Mesendoderm (in vitro differentiated cells): Measurements from ENCODE around the gene HCK.

Source experiments
- DNase-seq: peaks from one replicate; pipeline ENCODE4 v3.0.0; 2013
- H2AK5ac ChIP-seq: 2 replicates; pipeline ENCODE4 v1.6.1; 2013; ENCODE audit warnings: low read length, inconsistent platforms
- H2BK120ac ChIP-seq: 2 replicates; pipeline ENCODE4 v1.6.1; 2013; ENCODE audit warnings: low read depth, mild to moderate bottlenecking, low read length, moderate library complexity, mixed read lengths
- H2BK15ac ChIP-seq: replicated peaks from 2 replicates; pipeline ENCODE4 v1.6.1; 2013; ENCODE audit warnings: low read depth, mild to moderate bottlenecking, moderate library complexity
- H2BK5ac ChIP-seq: 2 replicates; pipeline ENCODE4 v1.6.1; 2013; ENCODE audit warnings: low read length, inconsistent platforms
- H3K18ac ChIP-seq: 2 replicates; pipeline ENCODE4 v1.6.1; 2013; ENCODE audit warnings: mild to moderate bottlenecking, low read length, mixed read lengths
- H3K23ac ChIP-seq: one replicate; pipeline ENCODE4 v1.6.1; 2013; ENCODE audit warnings: low read length
- H3K27ac ChIP-seq: 2 replicates; pipeline ENCODE4 v1.5.1; 2013; ENCODE audit warnings: low read depth, mild to moderate bottlenecking, inconsistent platforms, low read length, moderate library complexity
- H3K27me3 ChIP-seq: 2 replicates; pipeline ENCODE4 v1.6.1; 2013; ENCODE audit warnings: low read length, control low read depth, mild to moderate bottlenecking, inconsistent platforms; ENCODE audit not compliant: insufficient read depth, poor library complexity
- H3K36me3 ChIP-seq: 2 replicates; pipeline ENCODE4 v1.6.1; 2013; ENCODE audit warnings: low read length, inconsistent platforms; ENCODE audit not compliant: control insufficient read depth, insufficient read depth
- H3K4ac ChIP-seq: one replicate; pipeline ENCODE4 v1.6.1; 2013; ENCODE audit warnings: low read depth, mild to moderate bottlenecking, low read length, moderate library complexity
- H3K4me1 ChIP-seq: 2 replicates; pipeline ENCODE4 v1.6.1; 2013; ENCODE audit warnings: low read depth, low read length, inconsistent platforms; ENCODE audit not compliant: control insufficient read depth
- H3K4me2 ChIP-seq: 2 replicates; pipeline ENCODE4 v1.6.1; 2013; ENCODE audit warnings: low read length
- H3K4me3 ChIP-seq: 2 replicates; pipeline ENCODE4 v1.5.1; 2013; ENCODE audit warnings: mild to moderate bottlenecking, low read length
- H3K56ac ChIP-seq: one replicate; pipeline ENCODE4 v1.6.1; 2013; ENCODE audit warnings: low read length
- H3K79me1 ChIP-seq: 2 replicates; pipeline ENCODE4 v1.6.1; 2013; ENCODE audit warnings: low read length, inconsistent platforms
- H3K79me2 ChIP-seq: 2 replicates; pipeline ENCODE4 v1.6.1; 2013; ENCODE audit warnings: mild to moderate bottlenecking, low read length; ENCODE audit not compliant: control insufficient read depth, insufficient read depth
- H3K9ac ChIP-seq: 2 replicates; pipeline ENCODE4 v1.6.1; 2013; ENCODE audit warnings: low read length, inconsistent platforms
- H4K5ac ChIP-seq: one replicate; pipeline ENCODE4 v1.6.1; 2013; ENCODE audit warnings: low read length
- H4K8ac ChIP-seq: one replicate; pipeline ENCODE4 v1.6.1; 2013; ENCODE audit warnings: low read depth, mild to moderate bottlenecking, control low read depth, low read length, moderate library complexity
- WGBS: extraction: QIAGEN DNeasy Blood & Tissue Kit; methylation state at CpG from one replicate; pipeline ENCODE4 v1.1.7; 2013; ENCODE audit warnings: low lambda C conversion rate, missing lambda C conversion rate; ENCODE audit not compliant: insufficient coverage; ENCODE audit errors: extremely low coverage; 5-methylcytosine and 5-hydroxymethylcytosine counted together

The HCK gene

DNA sequence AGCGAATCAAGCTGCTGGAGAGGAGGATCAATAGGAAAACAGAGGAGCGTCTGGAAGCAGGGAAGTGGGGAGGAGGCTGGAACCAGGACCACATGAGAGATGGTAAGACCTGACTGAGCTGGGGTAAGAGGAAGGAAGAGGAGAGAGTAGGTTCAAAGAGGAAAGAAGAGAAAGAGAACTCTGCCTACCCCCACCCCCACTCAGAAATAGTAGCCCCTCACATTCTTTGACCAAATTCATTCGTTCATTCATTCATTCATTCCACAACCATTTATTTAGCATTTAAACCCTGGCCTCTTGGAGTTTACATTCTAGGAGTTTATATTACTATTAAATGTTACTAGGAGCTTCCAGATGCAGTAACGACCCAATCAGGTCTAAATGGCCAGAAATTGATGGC is 15.8 kb upstream of the HCK start:
- Histone ChIP-seq H2BK5ac (no peak overlapping the region), H3K9ac (no peak overlapping the region), H4K8ac (no peak overlapping the region), H3K79me1 (no peaks in the 10 kb centered on the region), H3K36me3 (no peaks in the 10 kb centered on the region), H3K79me2 (no peaks in the 10 kb centered on the region), H2BK15ac (no peak overlapping the region), H3K27ac (no peak overlapping the region), H4K5ac (no peak overlapping the region), H3K4me3 (no peak overlapping the region), H3K23ac (no peak overlapping the region), H3K56ac (no peak overlapping the region), H3K27me3 (no peaks in the 10 kb centered on the region), H3K18ac (no peak overlapping the region), H2BK120ac (no peak overlapping the region), H3K4me1 (no peaks in the 10 kb centered on the region), H3K4me2 (no peak overlapping the region), H3K4ac (no peak overlapping the region), H2AK5ac (no peak overlapping the region)
- DNase-seq = no peak
- no CpG with 5 or more reads among the region's 4 CpGs for WGBS

DNA sequence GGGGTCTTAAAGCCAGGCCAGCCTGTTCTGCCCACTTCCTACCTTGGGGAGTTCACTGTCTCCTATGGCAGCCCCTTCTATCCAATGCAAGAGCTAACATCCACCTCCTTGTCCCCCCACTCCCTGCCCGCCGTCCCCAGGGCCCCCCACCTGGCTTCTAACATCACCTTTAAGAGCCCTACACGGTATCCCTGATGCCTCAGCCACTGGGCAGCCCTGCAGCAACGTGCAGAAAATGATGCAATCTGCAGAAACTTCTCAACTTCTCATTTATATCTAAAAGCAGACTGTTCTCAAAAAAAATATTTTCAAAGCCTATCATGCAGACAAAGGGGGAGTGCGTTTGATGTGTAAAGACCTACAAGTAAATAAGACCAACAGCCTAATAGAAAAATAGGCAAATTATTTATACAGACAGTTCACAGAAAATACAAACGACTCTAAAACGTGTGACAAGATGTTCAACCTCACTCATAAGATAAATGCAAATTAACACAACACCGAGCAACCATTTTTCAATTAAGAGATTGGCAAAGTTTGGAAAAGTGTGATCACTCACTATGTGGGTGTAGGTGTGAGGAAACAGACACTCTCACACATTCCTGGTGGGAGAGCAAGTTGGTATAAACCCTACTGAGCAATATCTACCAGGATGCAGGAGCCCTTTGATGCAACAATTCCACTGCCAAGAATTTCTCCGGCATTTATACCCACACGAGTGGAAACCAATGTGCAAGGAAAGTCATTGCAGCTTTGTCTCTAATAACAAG is 15.1 kb upstream of the HCK start:
- Histone ChIP-seq H3K18ac (no peak overlapping the region), H3K4me2 (no peak overlapping the region), H3K27ac (no peak overlapping the region), H3K79me2 (no peaks in the 10 kb centered on the region), H3K27me3 (no peaks in the 10 kb centered on the region), H2BK5ac (no peak overlapping the region), H4K5ac (no peak overlapping the region), H3K56ac (no peak overlapping the region), H3K23ac (no peak overlapping the region), H4K8ac (no peak overlapping the region), H2BK120ac (no peak overlapping the region), H2AK5ac (no peak overlapping the region), H3K79me1 (no peaks in the 10 kb centered on the region), H3K4me1 (no peaks in the 10 kb centered on the region), H3K4ac (no peak overlapping the region), H3K4me3 (no peak overlapping the region), H2BK15ac (no peak overlapping the region), H3K36me3 (no peaks in the 10 kb centered on the region), H3K9ac (no peak overlapping the region)
- no CpG with 5 or more reads among the region's 10 CpGs for WGBS
- DNase-seq = no peak

DNA sequence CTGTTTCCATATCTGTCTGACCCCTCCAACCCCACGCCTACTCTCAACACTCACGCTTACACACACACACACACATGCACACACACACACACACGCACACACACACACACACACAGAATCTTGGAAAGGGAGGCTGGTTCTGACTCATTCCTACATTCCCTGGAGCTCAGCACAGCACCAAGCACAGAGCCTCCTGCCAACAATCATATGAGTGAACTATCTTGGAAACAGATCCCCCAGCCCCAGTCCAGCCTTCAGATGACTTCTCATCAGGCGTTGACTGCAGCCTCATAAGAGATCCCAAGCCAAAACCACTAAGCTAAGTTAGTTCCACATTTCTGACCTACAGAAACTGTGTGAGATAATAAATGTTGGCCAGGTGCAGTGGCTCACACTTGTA is 14.1 kb upstream of the HCK start:
- no peak overlapping the region for H3K4ac ChIP-seq
- no peaks in the 10 kb centered on the region for H3K79me2 ChIP-seq
- H3K18ac ChIP-seq = no peak overlapping the region
- no peak for DNase-seq
- no peak overlapping the region for H3K4me3 ChIP-seq
- 100% methylated on average over 2 of the region's 4 CpGs for WGBS
- H3K27ac ChIP-seq = no peak overlapping the region
- no peak overlapping the region for H3K23ac ChIP-seq
- H2BK5ac ChIP-seq = no peak overlapping the region
- no peak overlapping the region for H4K5ac ChIP-seq
- H2BK15ac ChIP-seq = no peak overlapping the region
- H2AK5ac ChIP-seq = no peak overlapping the region
- H3K36me3 ChIP-seq = no peaks in the 10 kb centered on the region
- H3K79me1 ChIP-seq = no peaks in the 10 kb centered on the region
- H3K4me2 ChIP-seq = no peak overlapping the region
- H3K9ac ChIP-seq = no peak overlapping the region
- H2BK120ac ChIP-seq = no peak overlapping the region
- H3K56ac ChIP-seq = no peak overlapping the region
- H4K8ac ChIP-seq = no peak overlapping the region
- no peaks in the 10 kb centered on the region for H3K27me3 ChIP-seq
- no peaks in the 10 kb centered on the region for H3K4me1 ChIP-seq

DNA sequence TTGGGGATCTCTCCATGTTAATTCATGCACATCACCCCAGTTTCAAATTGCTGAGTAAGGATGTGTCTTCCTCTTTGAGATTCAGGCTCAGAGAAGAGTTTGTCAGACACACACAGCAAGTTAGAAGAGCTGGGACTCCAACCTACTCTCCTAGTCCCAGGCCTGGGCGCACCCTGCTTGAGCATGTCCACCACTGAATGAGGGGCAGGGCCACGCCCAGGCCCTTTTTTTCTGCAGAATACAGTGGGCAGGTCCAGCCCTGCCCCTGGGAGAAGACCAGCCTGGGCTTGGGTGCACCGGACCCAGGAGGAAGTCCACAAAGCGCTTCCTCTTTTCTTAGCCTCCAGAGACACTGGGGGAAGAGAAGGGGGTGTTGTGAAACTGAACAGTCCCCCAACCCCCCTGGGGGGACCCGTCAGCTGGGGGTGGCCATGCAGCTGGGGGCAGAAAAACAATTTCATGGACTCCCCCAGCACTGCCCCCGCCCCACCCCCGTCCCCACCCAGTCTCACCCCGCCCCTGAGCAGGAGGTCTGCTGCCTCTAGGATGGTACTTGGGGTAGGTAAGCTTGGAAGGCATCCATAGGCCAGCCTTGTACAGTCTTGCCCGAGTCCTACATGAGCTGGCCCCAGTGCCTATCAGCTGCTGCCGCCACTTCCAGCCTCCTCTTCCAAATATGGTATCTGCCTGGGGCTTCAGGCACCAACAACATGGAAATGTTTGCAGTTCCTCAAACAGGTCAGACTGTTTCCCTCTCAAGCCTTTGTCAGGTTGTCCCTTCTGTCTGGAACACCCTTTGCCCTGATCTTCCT is 11.7 kb upstream of the HCK start:
- Histone ChIP-seq H3K18ac (no peak overlapping the region), H4K5ac (no peak overlapping the region), H4K8ac (no peak overlapping the region), H3K27ac (no peak overlapping the region), H3K27me3 (no peaks in the 10 kb centered on the region), H3K79me2 (no peaks in the 10 kb centered on the region), H2BK120ac (no peak overlapping the region), H2BK15ac (no peak overlapping the region), H2BK5ac (no peak overlapping the region), H3K23ac (no peak overlapping the region), H3K36me3 (no peaks in the 10 kb centered on the region), H3K56ac (peak overlapping the region; percentile 34), H2AK5ac (no peak overlapping the region), H3K4ac (no peak overlapping the region), H3K79me1 (no peaks in the 10 kb centered on the region), H3K4me2 (no peak overlapping the region), H3K9ac (no peak overlapping the region), H3K4me1 (no peaks in the 10 kb centered on the region), H3K4me3 (no peak overlapping the region)
- no CpG with 5 or more reads among the region's 10 CpGs for WGBS
- no peak for DNase-seq

DNA sequence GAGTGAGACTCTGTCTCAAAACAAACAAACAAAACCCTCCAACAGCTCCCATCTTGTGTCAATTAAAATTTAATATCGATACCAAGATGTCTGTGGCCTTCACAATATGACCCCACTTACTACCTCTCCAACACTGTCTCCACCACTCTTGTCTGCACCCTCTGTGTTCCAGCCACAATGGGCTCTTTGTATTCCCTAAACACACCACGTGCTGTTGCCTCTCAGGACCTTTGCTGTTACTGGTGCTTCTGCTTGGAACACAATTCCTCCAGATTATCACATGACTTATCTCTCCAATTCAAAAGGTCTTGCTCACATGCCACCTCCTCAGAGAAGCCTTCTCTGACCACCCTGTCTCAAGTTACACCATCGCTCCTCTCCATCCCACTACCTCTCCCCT is 6.0 kb upstream of the HCK start:
- H3K4me3 ChIP-seq = no peak overlapping the region
- H4K5ac ChIP-seq = no peak overlapping the region
- no peak overlapping the region for H2BK15ac ChIP-seq
- no peak for DNase-seq
- WGBS = no CpG with 5 or more reads among the region's 3 CpGs
- H4K8ac ChIP-seq = no peak overlapping the region
- H3K36me3 ChIP-seq = no peaks in the 10 kb centered on the region
- H3K4me1 ChIP-seq = no peaks in the 10 kb centered on the region
- H3K79me1 ChIP-seq = no peaks in the 10 kb centered on the region
- no peak overlapping the region for H2BK120ac ChIP-seq
- no peak overlapping the region for H3K9ac ChIP-seq
- no peak overlapping the region for H3K4ac ChIP-seq
- no peak overlapping the region for H2BK5ac ChIP-seq
- H3K27me3 ChIP-seq = peaks cover 5% of the 10 kb centered on the region
- H3K56ac ChIP-seq = no peak overlapping the region
- H3K27ac ChIP-seq = no peak overlapping the region
- no peak overlapping the region for H2AK5ac ChIP-seq
- no peaks in the 10 kb centered on the region for H3K79me2 ChIP-seq
- no peak overlapping the region for H3K4me2 ChIP-seq
- no peak overlapping the region for H3K23ac ChIP-seq
- H3K18ac ChIP-seq = no peak overlapping the region
